HG03095 (cell line): ENCODE data around the gene ZNF184.

Experiments
- ATAC-seq: cut with Tn5 transposase; IDR thresholded peaks from one replicate; pipeline ENCODE4 v1.9.1; 2021; ENCODE audit warnings: moderate library complexity; ENCODE audit not compliant: unreplicated experiment

ZNF184 gene

DNA sequence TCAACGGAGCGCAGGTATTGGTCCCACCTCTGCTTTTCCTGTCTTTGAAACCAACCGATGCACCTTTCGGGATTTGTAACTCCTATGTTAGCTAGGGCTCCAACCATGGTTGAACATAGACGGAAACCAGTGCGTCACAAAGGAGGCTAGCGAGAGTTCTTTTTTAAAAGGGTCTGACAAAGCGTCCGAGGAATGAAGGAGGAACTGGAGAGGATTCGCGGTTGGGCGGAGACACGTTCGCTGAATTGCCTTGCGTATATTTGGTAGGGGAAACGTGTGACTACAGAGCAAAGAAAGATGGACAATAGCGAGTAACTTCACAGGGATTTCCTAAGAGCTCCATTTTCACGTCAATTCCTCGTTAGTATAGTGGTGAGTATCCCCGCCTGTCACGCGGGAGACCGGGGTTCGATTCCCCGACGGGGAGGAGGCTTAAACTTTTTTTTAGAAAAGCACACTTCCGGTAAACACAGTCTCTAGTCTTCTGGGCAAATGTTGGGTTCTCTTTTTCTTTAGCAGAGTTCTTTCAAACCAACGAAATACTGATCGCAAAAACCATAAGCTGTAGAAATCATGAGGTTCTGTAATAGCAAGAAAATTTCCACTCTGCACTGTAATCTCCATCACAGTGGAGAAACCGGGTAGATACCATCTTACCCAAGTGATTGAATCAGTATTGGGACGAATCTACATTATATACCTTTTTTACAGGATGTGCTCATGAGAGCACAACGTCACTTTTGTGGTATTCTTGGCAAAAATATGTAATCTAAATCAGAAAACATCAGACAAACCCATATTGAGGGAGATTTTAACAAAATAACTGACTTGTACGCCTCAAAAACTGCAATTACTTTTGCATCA lies 6.6 kb upstream of the ZNF184 start:
- ATAC-seq = peak; percentile 45

DNA sequence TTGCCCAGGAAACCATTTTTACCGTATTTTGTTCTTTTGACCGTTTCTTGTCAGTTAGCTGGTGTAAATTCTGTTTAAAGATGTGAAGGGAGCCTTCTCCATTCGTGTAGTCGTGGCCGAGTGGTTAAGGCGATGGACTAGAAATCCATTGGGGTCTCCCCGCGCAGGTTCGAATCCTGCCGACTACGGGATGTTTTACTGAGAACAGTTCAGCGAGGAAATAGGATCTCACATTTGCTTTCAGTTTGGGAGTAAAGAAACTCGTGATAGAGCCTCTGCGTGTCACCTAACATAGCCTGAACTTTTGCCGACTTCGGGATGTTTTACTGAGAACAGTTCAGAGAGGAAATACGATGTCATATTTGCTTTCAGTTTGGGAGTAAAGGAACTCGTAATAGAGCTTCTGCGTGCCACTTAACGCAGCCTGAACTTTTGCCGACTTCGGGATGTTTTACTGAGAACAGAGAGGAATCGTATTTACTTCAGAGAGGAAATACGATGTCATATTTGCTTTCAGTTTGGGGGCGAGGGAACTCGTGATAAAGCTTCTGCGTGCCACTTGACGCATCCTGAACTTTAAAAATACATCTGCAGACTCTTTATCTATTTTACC lies 5.9 kb upstream of the ZNF184 start:
- ATAC-seq = peak; percentile 54

- peak; percentile 18 for ATAC-seq
Measured at GRCh38 chr6:27478141-27478705, 5.3 kb upstream of the ZNF184 start.

- no peak for ATAC-seq
Measured at GRCh38 chr6:27477318-27478013, 4.6 kb upstream of the ZNF184 start.

- ATAC-seq = no peak
Measured at GRCh38 chr6:27476090-27476489, 3.2 kb upstream of the ZNF184 start.

DNA sequence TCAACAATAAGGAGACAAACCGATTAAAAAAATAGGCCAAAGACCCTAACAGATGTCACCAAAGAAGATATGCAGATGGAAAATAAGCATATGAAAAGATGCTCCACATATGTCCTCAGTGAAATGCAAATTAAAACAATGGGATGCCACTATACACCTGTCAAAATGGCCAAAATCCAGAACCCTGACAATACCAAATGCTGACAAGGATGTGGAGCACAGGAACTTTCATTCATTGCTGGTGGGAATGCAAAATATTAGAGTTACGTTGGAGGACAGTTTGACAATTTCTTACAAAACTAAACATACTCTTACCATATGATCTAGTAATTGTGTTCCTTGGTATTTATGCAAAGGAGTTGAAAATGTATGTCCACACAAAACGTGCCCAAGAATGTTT lies 1.8 kb upstream of the ZNF184 start:
- ATAC-seq = no peak

DNA sequence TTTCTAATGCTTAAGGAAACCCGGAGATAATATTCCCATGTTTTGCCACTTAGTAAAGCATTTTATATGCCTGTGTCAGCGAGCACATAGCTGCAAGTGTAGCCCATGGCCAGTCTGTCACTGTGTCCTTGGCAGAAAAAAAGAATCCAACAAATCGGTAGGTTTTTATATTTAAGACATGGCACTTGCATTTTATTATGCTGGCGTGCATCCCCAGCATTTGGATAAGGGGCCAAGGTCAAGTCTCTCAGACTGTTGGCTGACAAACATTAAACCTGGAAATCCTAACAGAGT lies 1.2 kb upstream of the ZNF184 start:
- ATAC-seq = no peak

DNA sequence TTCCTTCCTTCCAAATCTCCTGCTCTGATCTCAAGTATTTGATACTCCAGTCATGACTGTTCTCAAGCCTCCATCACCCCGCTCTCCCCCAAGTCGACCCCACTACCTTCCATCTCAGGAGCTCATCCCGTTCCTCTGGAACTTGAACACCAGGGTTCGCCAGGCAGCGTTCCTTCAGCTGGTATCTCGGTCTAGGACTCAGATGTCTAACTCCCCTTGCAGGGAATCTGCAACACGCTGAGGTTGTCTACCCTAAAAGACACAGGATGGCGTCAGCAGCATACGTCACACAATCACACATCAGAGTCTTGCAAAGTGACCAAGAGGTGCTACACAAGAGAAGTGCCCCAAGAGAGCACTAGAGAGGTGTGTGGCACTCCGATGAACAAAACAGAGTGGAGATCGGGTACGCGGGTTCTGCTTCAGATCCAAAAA lies 706 bp downstream of the ZNF184 start:
- ATAC-seq = peak; percentile 36

GRCh38 chr6:27471365-27472115 lies 1.4 kb downstream of the ZNF184 start:
- ATAC-seq = no peak

GRCh38 chr6:27470023-27470422 lies 2.9 kb downstream of the ZNF184 start:
- no peak for ATAC-seq

GRCh38 chr6:27468334-27468733 lies 4.6 kb downstream of the ZNF184 start:
- ATAC-seq = no peak

DNA sequence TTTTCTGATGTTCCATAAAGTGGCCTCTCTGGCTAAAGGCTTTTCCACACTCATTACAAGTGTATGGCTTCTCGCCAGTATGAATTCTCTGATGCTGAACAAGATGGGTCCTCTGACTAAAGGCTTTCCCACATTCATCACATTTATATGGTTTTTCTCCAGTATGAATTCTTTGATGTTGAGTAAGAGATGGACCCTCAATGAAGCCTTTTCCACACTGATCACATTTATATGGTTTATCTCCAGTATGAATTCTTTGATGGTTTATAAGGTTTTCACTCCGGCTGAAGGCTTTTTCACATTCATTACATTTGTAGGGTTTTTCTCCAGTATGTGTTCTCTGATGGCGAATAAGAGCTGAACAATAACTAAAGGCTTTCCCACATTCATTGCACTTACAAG lies 20.4 kb downstream of the ZNF184 start:
- no peak for ATAC-seq

- ATAC-seq = no peak
Measured at GRCh38 chr6:27451660-27452390, 21.1 kb downstream of the ZNF184 start.

- ATAC-seq = no peak
Measured at GRCh38 chr6:27448456-27448855, 24.4 kb downstream of the ZNF184 start.

DNA sequence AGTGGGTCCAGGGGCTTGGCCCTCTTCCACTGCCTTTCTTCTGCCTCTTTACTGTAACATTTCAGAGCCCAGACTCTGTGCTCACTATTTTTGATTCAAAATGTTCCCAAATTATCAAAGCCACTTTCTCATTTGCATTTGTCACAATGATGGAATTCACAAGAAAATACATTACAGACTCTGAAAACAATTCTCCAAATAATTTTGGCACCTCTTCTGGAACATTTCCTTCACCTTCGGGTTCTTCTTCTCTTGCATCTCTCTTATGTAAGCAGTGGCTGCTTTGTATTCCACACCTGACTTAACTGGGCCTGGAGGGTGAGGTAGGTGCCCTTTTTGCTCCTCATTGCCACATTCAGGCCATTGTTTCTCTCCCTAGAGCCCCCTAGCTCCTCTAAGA lies 30.0 kb downstream of the ZNF184 start:
- no peak for ATAC-seq

DNA sequence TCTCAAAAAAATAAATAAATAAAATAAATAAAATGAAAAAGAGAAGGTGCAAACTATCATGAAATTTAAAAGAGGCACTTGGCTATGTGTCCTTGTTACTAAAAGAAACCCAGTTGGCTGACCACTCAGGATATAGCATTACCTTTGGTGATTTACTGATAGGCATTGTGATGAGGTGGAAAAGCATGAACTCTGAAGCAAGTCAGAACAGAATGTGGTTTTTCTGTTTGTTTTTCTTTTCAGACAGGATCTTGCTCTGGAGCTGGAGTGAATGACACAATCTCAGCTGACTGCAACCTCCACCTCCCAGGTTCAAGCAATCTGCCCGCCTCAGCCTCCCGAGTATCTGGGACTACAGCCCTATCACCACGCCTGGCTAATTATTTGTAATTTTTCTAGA lies 31.9 kb downstream of the ZNF184 start:
- no peak for ATAC-seq

GRCh38 chr6:27439371-27439770 lies 33.5 kb downstream of the ZNF184 start:
- ATAC-seq = no peak

- no peak for ATAC-seq
Measured at GRCh38 chr6:27433714-27434113, 39.2 kb downstream of the ZNF184 start.

- ATAC-seq = no peak
Measured at GRCh38 chr6:27428966-27429365, 43.9 kb downstream of the ZNF184 start.

DNA sequence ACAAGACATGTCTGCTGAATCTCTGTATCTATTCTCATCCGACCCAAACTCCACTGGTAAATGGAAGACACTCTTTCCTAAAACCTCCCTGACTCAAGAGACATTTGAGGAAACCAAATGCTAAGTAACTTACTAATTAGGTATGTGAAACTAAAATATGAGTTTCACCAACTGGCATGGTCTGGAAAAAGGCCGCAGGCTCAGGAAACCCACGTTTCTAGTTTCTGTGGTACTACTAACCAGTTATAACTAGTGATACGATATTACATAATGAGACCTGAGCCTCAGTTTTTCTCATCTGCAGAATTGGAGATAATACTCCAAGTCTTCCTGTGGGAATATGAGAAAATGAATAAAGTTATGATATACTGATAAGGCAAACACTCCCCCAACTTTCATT lies 44.4 kb downstream of the ZNF184 start:
- ATAC-seq = no peak
